Loucy (cell line): ENCODE data around the gene NRK.

Experiments used
- H2AFZ ChIP-seq: fragments of 200-600 bp; sonication (generic); 2 replicates; pipeline ENCODE4 v1.6.0; 2016; ENCODE audit warnings: antibody characterized with exemption, mild to moderate bottlenecking, low read length, moderate library complexity
- H3F3A ChIP-seq: fragments of 200-600 bp; 2 replicates; pipeline ENCODE4 v1.6.0; 2016; ENCODE audit warnings: antibody characterized with exemption, low read depth, mild to moderate bottlenecking
- H3K27me3 ChIP-seq: fragments of 200-600 bp; sonication (generic); 2 replicates; pipeline ENCODE4 v1.6.1; 2014; ENCODE audit warnings: low read length, mild to moderate bottlenecking; ENCODE audit not compliant: insufficient read depth, poor library complexity, severe bottlenecking
- H3K36me3 ChIP-seq: fragments of 200-600 bp; sonication (generic); 2 replicates; pipeline ENCODE4 v1.6.1; 2016; ENCODE audit warnings: low read length; ENCODE audit not compliant: insufficient read depth
- H3K4me1 ChIP-seq: fragments of 200-600 bp; sonication (generic); 2 replicates; pipeline ENCODE4 v1.5.1; 2014; ENCODE audit warnings: low read length, mild to moderate bottlenecking; ENCODE audit not compliant: insufficient read depth, poor library complexity, severe bottlenecking
- H3K4me2 ChIP-seq: fragments of 200-600 bp; sonication (generic); 2 replicates; pipeline ENCODE4 v1.6.0; 2014; ENCODE audit warnings: antibody characterized with exemption, low read length, low read depth, mild to moderate bottlenecking; ENCODE audit not compliant: poor library complexity, severe bottlenecking
- H3K4me3 ChIP-seq: fragments of 200-600 bp; sonication (generic); 2 replicates; pipeline ENCODE4 v1.5.1; 2014; ENCODE audit warnings: low read length, mild to moderate bottlenecking, mixed read lengths; ENCODE audit not compliant: poor library complexity, severe bottlenecking
- H3K79me2 ChIP-seq: fragments of 200-600 bp; sonication (generic); 2 replicates; pipeline ENCODE4 v1.6.1; 2014; ENCODE audit warnings: low read length; ENCODE audit not compliant: insufficient read depth
- H3K9ac ChIP-seq: fragments of 200-600 bp; sonication (generic); 2 replicates; pipeline ENCODE4 v1.6.0; 2014; ENCODE audit warnings: mild to moderate bottlenecking, low read depth, low read length, moderate library complexity; ENCODE audit not compliant: poor library complexity, severe bottlenecking
- H3K9me2 ChIP-seq: fragments of 200-600 bp; sonication (generic); replicated peaks from 2 replicates; pipeline ENCODE4 v1.6.1; 2016; ENCODE audit warnings: low read depth, low read length, mixed read lengths
- H3K9me3 ChIP-seq: fragments of 200-600 bp; sonication (generic); 2 replicates; pipeline ENCODE4 v1.6.1; 2014; ENCODE audit warnings: mild to moderate bottlenecking, antibody characterized with exemption, low read length, low read depth; ENCODE audit not compliant: insufficient read depth
- H4K20me1 ChIP-seq: fragments of 200-600 bp; sonication (generic); 2 replicates; pipeline ENCODE4 v1.6.0; 2014; ENCODE audit warnings: antibody characterized with exemption, low read length, mild to moderate bottlenecking; ENCODE audit not compliant: insufficient read depth, poor library complexity, severe bottlenecking
- EZH2phosphoT487 ChIP-seq: fragments of 200-600 bp; IDR thresholded peaks from 2 replicates; pipeline ENCODE4 v1.6.1; 2018; ENCODE audit warnings: antibody characterized with exemption, mild to moderate bottlenecking, moderate library complexity, borderline replicate concordance
- TF ChIP-seq, protein P1 (sequence below): fragments of 200-600 bp; sonication (generic); conservative IDR thresholded peaks from 2 replicates; pipeline ENCODE4 v1.5.1; 2014; ENCODE audit warnings: mild to moderate bottlenecking, antibody characterized with exemption, low read length

The NRK gene

DNA sequence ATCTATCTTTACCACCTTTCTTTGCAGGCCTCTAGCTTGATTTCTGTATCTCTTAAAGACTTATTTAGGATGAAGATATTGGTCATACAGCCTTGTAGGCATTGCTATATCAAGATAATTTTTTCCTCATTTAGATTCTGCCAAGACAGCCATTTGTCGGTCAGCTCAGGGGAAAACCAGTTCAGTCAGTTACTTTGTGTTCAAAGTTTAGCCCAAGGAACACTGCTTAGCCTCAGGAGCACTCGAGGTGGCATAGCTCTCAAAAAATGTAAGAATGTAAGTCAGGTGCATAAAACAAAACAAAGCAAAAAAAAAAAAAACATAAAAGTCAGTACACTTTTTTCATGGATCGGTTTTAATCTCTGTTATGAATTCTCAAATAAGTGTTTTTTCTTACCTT lies 43.4 kb downstream of the NRK start:
- TF ChIP-seq, protein P1, sequence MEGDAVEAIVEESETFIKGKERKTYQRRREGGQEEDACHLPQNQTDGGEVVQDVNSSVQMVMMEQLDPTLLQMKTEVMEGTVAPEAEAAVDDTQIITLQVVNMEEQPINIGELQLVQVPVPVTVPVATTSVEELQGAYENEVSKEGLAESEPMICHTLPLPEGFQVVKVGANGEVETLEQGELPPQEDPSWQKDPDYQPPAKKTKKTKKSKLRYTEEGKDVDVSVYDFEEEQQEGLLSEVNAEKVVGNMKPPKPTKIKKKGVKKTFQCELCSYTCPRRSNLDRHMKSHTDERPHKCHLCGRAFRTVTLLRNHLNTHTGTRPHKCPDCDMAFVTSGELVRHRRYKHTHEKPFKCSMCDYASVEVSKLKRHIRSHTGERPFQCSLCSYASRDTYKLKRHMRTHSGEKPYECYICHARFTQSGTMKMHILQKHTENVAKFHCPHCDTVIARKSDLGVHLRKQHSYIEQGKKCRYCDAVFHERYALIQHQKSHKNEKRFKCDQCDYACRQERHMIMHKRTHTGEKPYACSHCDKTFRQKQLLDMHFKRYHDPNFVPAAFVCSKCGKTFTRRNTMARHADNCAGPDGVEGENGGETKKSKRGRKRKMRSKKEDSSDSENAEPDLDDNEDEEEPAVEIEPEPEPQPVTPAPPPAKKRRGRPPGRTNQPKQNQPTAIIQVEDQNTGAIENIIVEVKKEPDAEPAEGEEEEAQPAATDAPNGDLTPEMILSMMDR: no peak
- no peak for TF ChIP-seq EZH2phosphoT487
- Histone ChIP-seq H3K4me3 (no peak overlapping the region), H3K9ac (no peak overlapping the region), H2AFZ (no peak overlapping the region), H3K4me2 (no peak overlapping the region), H3F3A (no peaks in the 10 kb centered on the region), H3K79me2 (no peaks in the 10 kb centered on the region), H3K27me3 (no peaks in the 10 kb centered on the region), H3K9me3 (no peaks in the 10 kb centered on the region), H3K9me2 (no peaks in the 10 kb centered on the region), H3K4me1 (no peaks in the 10 kb centered on the region), H3K36me3 (no peaks in the 10 kb centered on the region), H4K20me1 (no peaks in the 10 kb centered on the region)

DNA sequence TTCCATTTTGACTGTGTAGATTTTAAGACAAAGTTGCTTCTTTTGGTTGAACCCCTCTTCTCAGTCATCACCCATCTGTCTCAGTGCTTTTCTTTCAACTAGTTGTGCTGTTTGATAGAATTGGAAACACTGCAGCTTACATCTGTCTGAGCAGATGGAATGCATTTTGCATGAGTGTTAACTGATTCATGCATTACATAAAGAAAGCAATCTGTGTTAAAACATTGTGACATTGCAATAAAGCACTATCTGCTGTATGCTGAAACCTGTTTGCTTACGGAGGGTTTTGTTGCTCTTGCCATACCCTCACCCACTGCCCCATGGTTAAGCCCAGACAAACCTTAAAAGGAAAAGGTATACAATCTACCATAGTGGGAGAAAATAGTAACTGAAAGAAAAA lies 47.4 kb downstream of the NRK start:
- Histone ChIP-seq H3K36me3 (no peaks in the 10 kb centered on the region), H3K79me2 (no peaks in the 10 kb centered on the region), H2AFZ (no peak overlapping the region), H3K9me3 (no peaks in the 10 kb centered on the region), H3F3A (no peaks in the 10 kb centered on the region), H4K20me1 (no peaks in the 10 kb centered on the region), H3K4me2 (no peak overlapping the region), H3K27me3 (no peaks in the 10 kb centered on the region), H3K9me2 (no peaks in the 10 kb centered on the region), H3K9ac (no peak overlapping the region), H3K4me3 (no peak overlapping the region), H3K4me1 (no peaks in the 10 kb centered on the region)
- no peak for TF ChIP-seq EZH2phosphoT487
- TF ChIP-seq, protein P1: no peak

DNA sequence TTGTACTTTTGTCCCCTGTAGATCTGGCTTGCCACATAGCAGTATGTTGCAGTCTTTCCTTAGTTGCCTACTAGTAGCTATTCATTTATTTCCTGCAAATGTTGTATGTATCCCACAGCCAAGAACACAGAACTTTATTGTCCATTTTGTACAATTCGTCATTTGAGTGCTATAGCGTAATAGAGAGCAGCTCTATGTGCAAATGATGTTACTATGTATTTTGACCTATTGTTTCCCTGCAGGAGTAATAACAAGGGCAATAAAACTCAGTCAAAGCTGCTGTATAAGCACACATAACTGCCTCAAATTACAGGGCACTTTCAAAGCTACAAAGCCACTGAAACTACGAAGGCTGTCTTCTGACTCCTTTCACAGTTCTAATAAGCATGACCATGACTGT lies 48.1 kb downstream of the NRK start:
- H3K4me2 ChIP-seq: no peak overlapping the region
- no peaks in the 10 kb centered on the region for H3K9me2 ChIP-seq
- H3K9ac ChIP-seq: no peak overlapping the region
- no peaks in the 10 kb centered on the region for H3K79me2 ChIP-seq
- no peak overlapping the region for H3K4me3 ChIP-seq
- no peaks in the 10 kb centered on the region for H3K27me3 ChIP-seq
- H3K36me3 ChIP-seq: no peaks in the 10 kb centered on the region
- H2AFZ ChIP-seq: no peak overlapping the region
- TF ChIP-seq EZH2phosphoT487: no peak
- TF ChIP-seq, protein P1: no peak
- H3F3A ChIP-seq: no peaks in the 10 kb centered on the region
- H4K20me1 ChIP-seq: no peaks in the 10 kb centered on the region
- H3K9me3 ChIP-seq: no peaks in the 10 kb centered on the region
- H3K4me1 ChIP-seq: no peaks in the 10 kb centered on the region
